Endothelial cell of umbilical vein (primary cell): ENCODE results near the gene CCDC57.

Experiments
- EZH2 ChIP-seq: IDR thresholded peaks from 2 replicates; pipeline ENCODE4 v1.6.1; 2012; ENCODE audit warnings: borderline replicate concordance, low read depth, mild to moderate bottlenecking, moderate library complexity, low read length, inconsistent platforms; ENCODE audit not compliant: severe bottlenecking
- FOS ChIP-seq: IDR thresholded peaks from 2 replicates; pipeline ENCODE4 v1.6.1; 2011; ENCODE audit warnings: mild to moderate bottlenecking, low read length, moderate library complexity, borderline replicate concordance; ENCODE audit not compliant: insufficient read depth
- GATA2 ChIP-seq: IDR thresholded peaks from 2 replicates; pipeline ENCODE4 v1.7.0; 2011; ENCODE audit warnings: low read depth, mild to moderate bottlenecking, moderate library complexity, mixed read lengths, low read length; ENCODE audit not compliant: insufficient read length, insufficient read depth
- JUN ChIP-seq: IDR thresholded peaks from 2 replicates; pipeline ENCODE4 v1.6.1; 2011; ENCODE audit warnings: borderline replicate concordance, low read depth; ENCODE audit not compliant: insufficient read length, insufficient read depth
- MYC ChIP-seq: IDR thresholded peaks from one replicate; pipeline ENCODE4 v1.6.1; 2011; ENCODE audit warnings: mild to moderate bottlenecking, low read depth, low read length
- POLR2A ChIP-seq: IDR thresholded peaks from 2 replicates; pipeline ENCODE4 v1.6.1; 2012; ENCODE audit warnings: low read depth, mild to moderate bottlenecking, control low read depth, low read length
- POLR2AphosphoS5 ChIP-seq: IDR thresholded peaks from 2 replicates; pipeline ENCODE4 v1.6.1; 2012; ENCODE audit warnings: low read depth, mild to moderate bottlenecking, control low read depth, low read length, moderate library complexity; ENCODE audit not compliant: insufficient read depth
- TF ChIP-seq, protein P1 (sequence below), 2 donors: IDR thresholded peaks; 1 replicate in 1 of 2; 2 replicates in 1 of 2; pipeline ENCODE4 v1.5.1; 2011; ENCODE audit warnings: low read length in 2 of 2, mild to moderate bottlenecking in 2 of 2, moderate library complexity in 2 of 2, control low read depth in 1 of 2, inconsistent platforms in 1 of 2, low read depth in 1 of 2; ENCODE audit not compliant: insufficient read depth in 1 of 2; ENCODE audit errors: extremely low read depth in 1 of 2
- TF ChIP-seq, protein P2 (sequence below): IDR thresholded peaks from 2 replicates; pipeline ENCODE4 v1.6.1; 2011; ENCODE audit not compliant: insufficient read depth, insufficient read length

DNA sequence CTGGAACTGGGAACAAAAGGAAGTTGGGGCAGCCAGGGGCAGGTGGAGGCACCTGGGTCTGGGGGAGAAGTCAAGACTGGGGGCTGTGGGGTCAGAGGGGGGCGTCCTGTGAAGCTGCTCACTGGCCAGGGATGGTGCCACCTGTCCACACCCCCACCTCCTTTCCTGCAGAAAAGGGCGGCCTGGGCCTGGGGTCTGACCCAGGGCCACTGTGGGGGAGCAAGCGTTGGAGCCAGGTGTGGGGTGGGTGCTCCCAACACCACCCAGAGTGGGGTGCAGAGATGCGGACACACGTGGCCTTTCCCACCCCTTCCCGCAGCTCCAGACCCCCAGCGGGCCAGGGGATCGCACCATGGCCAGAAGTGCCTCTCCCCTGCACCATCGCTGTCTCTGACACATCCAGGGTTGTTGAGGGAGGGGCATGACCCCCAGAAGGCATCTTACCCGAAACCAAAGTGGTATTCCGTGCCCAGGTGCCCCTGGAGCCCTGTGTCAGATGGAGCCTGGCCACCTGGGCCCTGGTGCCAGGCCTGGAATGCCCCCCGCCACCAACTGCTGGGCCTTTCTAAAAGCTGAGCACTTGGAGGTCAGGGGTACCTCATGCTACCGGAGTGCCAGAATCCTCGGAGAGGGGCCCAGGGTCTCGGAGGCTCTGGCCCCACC, 13.6 kb upstream of the CCDC57 start:
- no peak for TF ChIP-seq POLR2AphosphoS5
- TF ChIP-seq, protein P1, sequence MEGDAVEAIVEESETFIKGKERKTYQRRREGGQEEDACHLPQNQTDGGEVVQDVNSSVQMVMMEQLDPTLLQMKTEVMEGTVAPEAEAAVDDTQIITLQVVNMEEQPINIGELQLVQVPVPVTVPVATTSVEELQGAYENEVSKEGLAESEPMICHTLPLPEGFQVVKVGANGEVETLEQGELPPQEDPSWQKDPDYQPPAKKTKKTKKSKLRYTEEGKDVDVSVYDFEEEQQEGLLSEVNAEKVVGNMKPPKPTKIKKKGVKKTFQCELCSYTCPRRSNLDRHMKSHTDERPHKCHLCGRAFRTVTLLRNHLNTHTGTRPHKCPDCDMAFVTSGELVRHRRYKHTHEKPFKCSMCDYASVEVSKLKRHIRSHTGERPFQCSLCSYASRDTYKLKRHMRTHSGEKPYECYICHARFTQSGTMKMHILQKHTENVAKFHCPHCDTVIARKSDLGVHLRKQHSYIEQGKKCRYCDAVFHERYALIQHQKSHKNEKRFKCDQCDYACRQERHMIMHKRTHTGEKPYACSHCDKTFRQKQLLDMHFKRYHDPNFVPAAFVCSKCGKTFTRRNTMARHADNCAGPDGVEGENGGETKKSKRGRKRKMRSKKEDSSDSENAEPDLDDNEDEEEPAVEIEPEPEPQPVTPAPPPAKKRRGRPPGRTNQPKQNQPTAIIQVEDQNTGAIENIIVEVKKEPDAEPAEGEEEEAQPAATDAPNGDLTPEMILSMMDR (IDR thresholded peaks at IDR 0.05; ENCODE audit: extremely low read depth in 1 of 2, insufficient read depth in 1 of 2, low read depth in 1 of 2, low read length in 2 of 2) = no peak
- no peak for TF ChIP-seq POLR2A
- TF ChIP-seq EZH2 = no peak
- TF ChIP-seq, protein P2, sequence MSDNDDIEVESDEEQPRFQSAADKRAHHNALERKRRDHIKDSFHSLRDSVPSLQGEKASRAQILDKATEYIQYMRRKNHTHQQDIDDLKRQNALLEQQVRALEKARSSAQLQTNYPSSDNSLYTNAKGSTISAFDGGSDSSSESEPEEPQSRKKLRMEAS = no peak
- no peak for TF ChIP-seq MYC
- no peak for TF ChIP-seq JUN
- no peak for TF ChIP-seq GATA2
- TF ChIP-seq FOS = no peak
